DMS53 (cell line): ENCODE measurements around the gene KIFC1.
"Not testable (repeated sequence)": the region's sequence is repeated elsewhere in the genome, so short reads cannot be mapped to it uniquely, and the experiment has no call there.

ENCODE experiments used
- DNase-seq: peaks from one replicate; lab custom pipeline; 2025; lab: John Stamatoyannopoulos, UW

KIFC1 gene

GRCh38 chr6:33375143-33375671 lies 16.4 kb upstream of the KIFC1 start:
- no peak for DNase-seq

- no peak for DNase-seq
Observed at GRCh38 chr6:33377171-33377570, 14.5 kb upstream of the KIFC1 start.

GRCh38 chr6:33379184-33379583 lies 12.4 kb upstream of the KIFC1 start:
- DNase-seq: not testable (repeated sequence)

GRCh38 chr6:33380272-33380981 lies 11.2 kb upstream of the KIFC1 start:
- no peak for DNase-seq

GRCh38 chr6:33383427-33384185 lies 8.0 kb upstream of the KIFC1 start:
- DNase-seq: no peak

- no peak for DNase-seq
Observed at GRCh38 chr6:33384581-33385020, 7.0 kb upstream of the KIFC1 start.

- no peak for DNase-seq
Observed at GRCh38 chr6:33390173-33390572, 1.4 kb upstream of the KIFC1 start.

- DNase-seq: no peak
Observed at GRCh38 chr6:33390767-33391277, 801 bp upstream of the KIFC1 start.

GRCh38 chr6:33391922-33392594 lies 435 bp downstream of the KIFC1 start:
- peak; percentile 68 for DNase-seq

- DNase-seq: no peak
Observed at GRCh38 chr6:33392595-33392948, 949 bp downstream of the KIFC1 start.

- no peak for DNase-seq
Observed at GRCh38 chr6:33392979-33393378, 1.4 kb downstream of the KIFC1 start.

GRCh38 chr6:33397541-33397940 lies 5.9 kb downstream of the KIFC1 start:
- no peak for DNase-seq

GRCh38 chr6:33398601-33399000 lies 7.0 kb downstream of the KIFC1 start:
- not testable (repeated sequence) for DNase-seq

GRCh38 chr6:33399881-33400280 lies 8.3 kb downstream of the KIFC1 start:
- DNase-seq: not testable (repeated sequence)

- no peak for DNase-seq
Observed at GRCh38 chr6:33404884-33405283, 13.3 kb downstream of the KIFC1 start.

GRCh38 chr6:33405386-33405940 lies 13.8 kb downstream of the KIFC1 start:
- DNase-seq: no peak

- no peak for DNase-seq
Observed at GRCh38 chr6:33406126-33406525, 14.5 kb downstream of the KIFC1 start.

- peak; percentile 53 for DNase-seq
Observed at GRCh38 chr6:33407132-33407718, 15.6 kb downstream of the KIFC1 start.

- DNase-seq: peak; percentile 99
Observed at GRCh38 chr6:33410050-33410710, 18.6 kb downstream of the KIFC1 start.

- peak; percentile 93 for DNase-seq
Observed at GRCh38 chr6:33410711-33411631, 19.3 kb downstream of the KIFC1 start, which contains the start of gene PHF1. Gene PHF1 (plus strand): TSS chr6:33411014. CDS start chr6:33412264, 1,250 bp downstream.
